ENCODE data around the gene SYT7.

DNA sequence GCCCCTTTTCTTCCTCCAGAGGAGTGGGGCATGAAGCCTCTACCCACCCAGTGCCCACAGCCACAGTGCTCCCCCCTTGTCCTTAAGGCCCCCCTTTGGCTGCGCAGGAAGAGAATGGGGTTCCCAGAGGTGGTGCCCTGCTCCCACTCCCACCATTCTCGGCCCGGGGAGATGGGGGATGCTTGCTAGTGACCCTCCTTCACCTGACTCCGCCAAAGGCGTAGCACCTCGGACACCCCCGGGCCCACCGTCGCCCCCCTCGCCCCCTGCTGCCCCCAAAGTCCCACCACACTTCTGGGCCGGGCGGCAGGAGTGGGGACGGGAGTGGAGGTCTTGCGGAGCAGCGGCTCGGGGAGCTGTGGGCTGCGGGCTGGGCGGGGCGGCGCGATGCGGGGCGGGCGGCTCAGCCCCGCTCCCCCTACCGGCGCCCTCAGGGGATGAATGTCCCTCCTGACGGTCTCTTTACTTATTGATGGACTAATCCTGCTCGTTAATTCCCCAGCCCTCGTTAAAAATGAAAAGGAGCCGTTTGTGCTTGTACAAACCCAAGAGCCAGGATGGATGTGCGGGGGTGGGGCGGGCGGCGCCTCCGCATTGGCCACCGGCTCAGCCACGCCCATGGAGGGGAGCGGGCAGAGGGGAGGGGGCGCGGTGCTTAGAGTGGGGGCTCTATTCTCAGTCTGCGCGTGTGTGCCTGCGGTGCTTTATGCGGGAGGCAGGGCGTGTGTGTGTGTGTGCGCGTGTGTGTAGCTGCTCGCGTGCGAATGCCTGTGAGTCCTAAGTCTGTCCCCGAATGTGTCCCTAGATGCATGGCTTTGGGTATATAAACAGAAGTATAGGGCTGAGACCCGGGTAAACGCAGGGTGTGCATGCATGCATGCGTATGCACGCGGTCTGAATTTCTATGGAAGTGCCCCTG is 25.6 kb downstream of the SYT7 start:
- TF ChIP-seq POLR2AphosphoS5 (IDR thresholded peaks at IDR 0.05; ENCODE audit: low read depth, low read length) (no peak), CTCF (IDR thresholded peaks at IDR 0.05) (no peak; the same call in 1 of the 2 replicates), TCF7L2 (IDR thresholded peaks at IDR 0.05; ENCODE audit: low read depth, low read length) (no peak), SIN3A (IDR thresholded peaks at IDR 0.05; ENCODE audit: borderline replicate concordance, insufficient read depth, low read depth, low read length) (no peak)
- TF ChIP-seq, protein P1, sequence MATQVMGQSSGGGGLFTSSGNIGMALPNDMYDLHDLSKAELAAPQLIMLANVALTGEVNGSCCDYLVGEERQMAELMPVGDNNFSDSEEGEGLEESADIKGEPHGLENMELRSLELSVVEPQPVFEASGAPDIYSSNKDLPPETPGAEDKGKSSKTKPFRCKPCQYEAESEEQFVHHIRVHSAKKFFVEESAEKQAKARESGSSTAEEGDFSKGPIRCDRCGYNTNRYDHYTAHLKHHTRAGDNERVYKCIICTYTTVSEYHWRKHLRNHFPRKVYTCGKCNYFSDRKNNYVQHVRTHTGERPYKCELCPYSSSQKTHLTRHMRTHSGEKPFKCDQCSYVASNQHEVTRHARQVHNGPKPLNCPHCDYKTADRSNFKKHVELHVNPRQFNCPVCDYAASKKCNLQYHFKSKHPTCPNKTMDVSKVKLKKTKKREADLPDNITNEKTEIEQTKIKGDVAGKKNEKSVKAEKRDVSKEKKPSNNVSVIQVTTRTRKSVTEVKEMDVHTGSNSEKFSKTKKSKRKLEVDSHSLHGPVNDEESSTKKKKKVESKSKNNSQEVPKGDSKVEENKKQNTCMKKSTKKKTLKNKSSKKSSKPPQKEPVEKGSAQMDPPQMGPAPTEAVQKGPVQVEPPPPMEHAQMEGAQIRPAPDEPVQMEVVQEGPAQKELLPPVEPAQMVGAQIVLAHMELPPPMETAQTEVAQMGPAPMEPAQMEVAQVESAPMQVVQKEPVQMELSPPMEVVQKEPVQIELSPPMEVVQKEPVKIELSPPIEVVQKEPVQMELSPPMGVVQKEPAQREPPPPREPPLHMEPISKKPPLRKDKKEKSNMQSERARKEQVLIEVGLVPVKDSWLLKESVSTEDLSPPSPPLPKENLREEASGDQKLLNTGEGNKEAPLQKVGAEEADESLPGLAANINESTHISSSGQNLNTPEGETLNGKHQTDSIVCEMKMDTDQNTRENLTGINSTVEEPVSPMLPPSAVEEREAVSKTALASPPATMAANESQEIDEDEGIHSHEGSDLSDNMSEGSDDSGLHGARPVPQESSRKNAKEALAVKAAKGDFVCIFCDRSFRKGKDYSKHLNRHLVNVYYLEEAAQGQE (IDR thresholded peaks at IDR 0.05; ENCODE audit: insufficient read depth in 1 of 2, low read depth in 2 of 2, low read length in 1 of 2), result no peak
